ENCODE data around the gene KATNAL2.
A peak's percentile ranks its signal among the peaks of the same experiment; 100 is the strongest.

The KATNAL2 gene

DNA sequence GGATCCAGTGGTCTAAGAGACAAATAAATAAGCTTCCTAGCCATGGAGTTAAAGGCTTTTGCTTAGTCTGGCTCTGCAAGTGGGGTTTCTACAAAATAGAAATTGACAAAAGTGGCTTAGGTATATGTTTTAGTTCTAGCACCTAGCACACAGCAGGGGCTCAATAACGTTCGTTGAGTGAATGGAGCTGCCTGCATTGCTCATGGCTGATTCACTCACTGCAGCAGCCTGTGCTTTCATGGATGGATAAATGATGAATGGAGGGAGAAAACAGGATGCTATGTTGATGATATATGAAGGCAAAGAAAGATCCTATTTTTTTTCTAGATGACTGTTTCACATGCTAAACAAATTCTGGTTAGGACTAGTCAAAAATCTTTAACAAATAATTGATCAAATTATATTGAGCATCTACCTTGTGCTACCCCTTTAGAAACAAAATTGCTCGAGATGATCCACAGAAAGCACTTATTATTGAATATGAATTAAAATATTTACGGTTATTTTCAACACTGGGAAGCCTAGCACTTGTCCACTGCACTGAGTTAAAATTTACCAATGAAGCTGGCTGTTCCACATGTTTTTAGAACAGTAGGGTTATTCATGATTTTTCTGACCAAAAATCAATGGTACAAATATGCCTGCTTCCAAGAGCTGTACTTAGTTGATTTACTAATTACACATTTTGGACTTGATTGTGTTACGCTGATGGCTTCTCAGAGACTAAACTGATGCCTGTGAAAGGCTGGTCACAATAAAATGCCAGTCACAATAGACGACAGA lies 193.3 kb downstream of the KATNAL2 start:
- DNase-seq (ENCODE audit: low read depth in 1 of 2, low spot score in 1 of 2), result no peak

DNA sequence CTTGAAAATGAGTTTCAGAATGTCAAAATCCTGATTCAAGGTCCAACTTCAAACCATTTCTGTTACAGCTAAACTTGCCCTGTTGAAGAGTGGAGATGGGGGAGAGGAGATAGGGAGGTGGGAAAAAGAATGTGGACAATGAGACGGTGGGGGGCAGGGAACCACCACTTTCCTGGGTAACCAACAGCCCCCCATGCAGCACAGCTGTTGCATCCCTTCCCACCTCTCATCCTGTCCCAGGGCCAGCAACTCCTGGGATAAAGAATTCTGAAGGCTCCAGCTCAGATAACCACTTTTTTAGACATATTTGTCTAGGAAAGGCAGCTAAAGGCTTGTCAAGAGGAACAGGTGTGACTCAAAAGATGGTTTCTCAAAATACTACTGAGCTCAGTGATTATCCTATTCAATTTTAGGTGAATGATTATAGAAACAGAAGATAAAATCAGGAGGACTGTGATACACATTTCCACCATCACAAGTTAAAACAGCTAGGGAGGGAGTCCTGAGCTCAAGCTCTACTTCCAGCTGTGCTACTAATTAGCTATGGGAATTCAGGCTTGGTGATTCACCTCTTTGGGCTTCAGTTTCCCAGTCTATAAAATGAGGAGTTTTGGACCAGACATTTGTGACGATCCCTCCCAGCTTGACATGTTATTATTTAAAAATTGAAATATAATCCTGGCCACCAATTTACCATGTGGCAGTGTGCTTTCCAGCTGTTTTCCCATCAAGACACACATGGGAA lies 196.6 kb downstream of the KATNAL2 start:
- no peak for DNase-seq (ENCODE audit: low read depth in 1 of 2, low spot score in 1 of 2)

DNA sequence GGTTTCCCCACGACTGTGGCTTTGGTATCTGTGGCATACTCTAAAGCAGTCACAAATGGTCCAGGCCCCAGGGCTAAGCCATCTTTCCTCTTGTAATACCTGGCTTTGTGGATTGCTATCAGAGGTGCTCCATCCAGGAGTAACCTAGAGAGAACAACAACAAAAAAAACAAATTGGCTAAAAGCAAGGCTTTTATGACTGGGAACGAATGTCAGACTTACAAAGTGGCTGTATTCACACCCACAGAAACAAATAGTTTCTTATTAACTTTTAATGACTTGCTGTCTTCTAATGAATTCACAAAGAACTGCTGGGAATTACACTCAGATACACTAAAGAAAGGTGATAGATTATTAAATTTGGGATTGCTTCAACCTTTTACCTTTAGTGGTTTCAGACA lies 197.8 kb downstream of the KATNAL2 start:
- no peak for DNase-seq (ENCODE audit: low read depth in 1 of 2, low spot score in 1 of 2)

GRCh38 chr18:47118981-47119380 lies 201.6 kb downstream of the KATNAL2 start:
- DNase-seq (ENCODE audit: low read depth in 1 of 2, low spot score in 1 of 2), result no peak

- no peak for DNase-seq (ENCODE audit: low read depth in 1 of 2, low spot score in 1 of 2)
Observed at GRCh38 chr18:47120428-47120827, 203.0 kb downstream of the KATNAL2 start.

DNA sequence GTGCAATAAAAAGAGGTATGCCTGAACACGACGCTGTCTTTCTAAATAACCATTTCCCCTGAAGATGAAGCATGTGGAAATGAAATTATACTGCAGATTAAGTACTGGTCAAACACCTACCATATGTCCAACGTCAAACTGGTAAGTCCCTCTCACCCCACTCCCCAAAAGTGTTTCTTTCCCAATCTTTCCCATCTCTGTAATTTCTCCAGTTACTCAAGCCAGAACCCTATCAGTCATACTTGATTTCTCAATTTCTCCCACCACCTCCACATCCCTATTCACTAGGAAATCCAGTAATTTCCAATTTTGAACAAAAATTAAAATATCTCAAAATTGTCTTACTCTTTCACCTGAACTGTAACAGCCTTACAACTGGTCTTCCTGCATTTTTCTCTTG lies 203.7 kb downstream of the KATNAL2 start:
- no peak for DNase-seq (ENCODE audit: low read depth in 1 of 2, low spot score in 1 of 2)

DNA sequence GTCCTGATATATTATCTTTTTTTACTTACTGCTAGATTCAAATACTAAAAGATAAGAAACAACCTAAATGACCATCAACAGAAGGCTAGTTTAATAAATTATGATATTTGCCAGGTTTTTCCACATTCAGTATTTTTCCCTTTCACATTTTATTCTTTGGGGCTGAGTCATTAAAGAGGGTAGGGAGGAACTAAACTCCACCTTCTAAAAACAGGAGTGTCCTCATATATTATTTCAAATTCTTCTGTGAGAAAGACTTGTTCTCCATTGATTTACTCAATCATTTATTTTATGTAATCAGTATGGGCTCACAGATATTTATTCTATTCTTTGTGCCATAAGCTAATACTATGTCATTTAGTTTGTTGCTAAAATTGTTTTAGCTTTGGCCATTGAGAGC lies 223.9 kb downstream of the KATNAL2 start:
- DNase-seq (ENCODE audit: low read depth in 1 of 2, low spot score in 1 of 2), result no peak

- no peak for DNase-seq (ENCODE audit: low read depth in 1 of 2, low spot score in 1 of 2)
Observed at GRCh38 chr18:47143153-47143552, 225.8 kb downstream of the KATNAL2 start.

DNA sequence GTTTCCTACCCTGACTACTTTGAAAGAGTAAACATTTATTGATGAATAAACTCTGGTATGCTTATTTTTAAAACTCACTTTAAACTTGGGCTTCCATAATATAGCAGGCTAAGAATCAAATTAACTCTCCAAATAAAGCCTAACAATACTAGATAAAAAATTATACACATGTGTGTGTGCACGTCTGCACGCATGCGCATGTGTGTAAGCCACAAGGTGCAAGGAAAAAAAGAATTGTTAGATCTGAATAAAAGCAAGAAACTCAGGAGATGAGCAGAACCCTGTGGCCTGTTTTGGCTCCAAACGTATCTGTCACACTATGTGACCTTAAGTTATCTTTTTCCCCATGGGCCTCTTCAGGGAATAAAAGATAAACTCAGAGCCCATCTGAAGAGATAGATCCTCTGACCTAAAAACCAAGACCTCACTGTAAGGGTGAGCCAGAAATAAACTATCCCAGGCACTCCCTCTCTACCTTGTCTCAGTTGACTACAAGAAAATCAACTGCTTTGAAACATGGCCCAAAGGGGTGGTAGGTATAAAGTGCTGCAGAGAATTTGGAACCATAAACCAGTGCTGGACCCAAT lies 226.6 kb downstream of the KATNAL2 start:
- no peak for DNase-seq (ENCODE audit: low read depth in 1 of 2, low spot score in 1 of 2)

DNA sequence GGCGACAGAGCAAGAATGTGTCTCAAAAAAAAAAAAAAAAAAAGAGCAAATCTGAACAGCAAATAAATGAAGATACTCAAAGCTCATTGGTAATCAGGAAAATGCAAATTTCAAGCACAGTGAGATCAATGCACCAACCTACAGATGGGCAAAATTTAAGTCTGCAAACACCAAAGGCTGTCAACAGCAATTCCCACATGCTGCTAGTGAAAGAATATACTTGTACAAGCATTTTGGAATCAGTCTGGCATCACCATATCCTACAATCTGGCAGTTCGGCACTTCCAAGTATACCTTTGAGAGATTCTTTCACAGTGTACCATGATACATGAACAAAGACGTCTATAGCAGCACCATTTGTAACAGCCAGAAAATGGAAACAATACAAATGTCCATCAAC lies 228.8 kb downstream of the KATNAL2 start:
- no peak for DNase-seq (ENCODE audit: low read depth in 1 of 2, low spot score in 1 of 2)

- DNase-seq (ENCODE audit: low read depth in 1 of 2, low spot score in 1 of 2), result no peak
Observed at GRCh38 chr18:47149457-47150028, 232.1 kb downstream of the KATNAL2 start.

DNA sequence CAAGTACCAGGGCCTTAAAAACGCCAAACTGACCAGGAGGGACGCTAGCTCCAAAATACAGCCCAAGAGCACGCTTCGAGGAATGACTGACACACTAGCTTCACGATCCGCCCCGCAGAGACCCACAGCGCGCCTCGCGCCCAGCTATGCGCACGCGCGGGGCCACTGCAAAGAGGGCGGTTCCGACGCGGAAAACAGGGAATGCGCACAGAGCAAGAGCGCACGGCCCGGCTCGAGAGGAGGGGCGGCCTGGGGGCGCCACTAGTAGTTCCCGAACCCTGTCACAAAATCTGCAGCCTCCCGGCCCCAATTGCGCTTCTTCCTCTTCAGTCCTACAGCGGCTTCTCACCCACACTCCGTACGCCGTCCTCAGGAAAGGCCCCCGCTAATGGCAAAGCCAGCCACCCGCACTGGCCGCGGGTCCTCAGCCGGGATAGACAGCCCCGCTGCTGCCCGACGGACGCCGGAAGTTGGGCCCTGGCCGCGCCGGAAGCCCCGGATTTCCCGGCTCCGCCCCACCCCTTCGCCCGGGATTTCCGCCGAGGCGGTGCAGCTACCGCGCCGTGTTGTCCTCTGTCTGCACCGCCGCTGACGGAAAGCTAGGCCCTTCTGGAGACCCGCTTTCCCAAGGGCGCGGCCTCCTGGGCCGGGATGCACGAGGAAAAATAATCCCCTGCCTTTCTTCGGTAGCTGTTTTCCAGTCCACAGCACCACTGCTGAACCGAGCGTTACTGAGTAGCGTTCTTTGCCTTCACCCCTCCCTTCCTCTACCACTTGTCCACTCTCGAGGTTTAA lies 232.8 kb downstream of the KATNAL2 start, which contains the start of gene HDHD2:
Gene HDHD2 (minus strand): TSS at position 472 of the 795 bp plus-strand sequence. CDS start 14,061 bp downstream, outside the sequence.
- peak; percentile 50 to 65 for DNase-seq (ENCODE audit: low read depth in 1 of 2, low spot score in 1 of 2)

- DNase-seq (ENCODE audit: low read depth in 1 of 2, low spot score in 1 of 2), result no peak
Observed at GRCh38 chr18:47150824-47151366, 233.5 kb downstream of the KATNAL2 start.

- no peak for DNase-seq (ENCODE audit: low read depth in 1 of 2, low spot score in 1 of 2)
Observed at GRCh38 chr18:47151439-47151838, 234.0 kb downstream of the KATNAL2 start.

All from activated T-helper 1 cell treated with anti-CD3 and anti-CD28 coated beads, Interleukin-2, amount 50 U/mL, for 16 hours (primary cell).